Stomach (tissue), 9 donors: ENCODE data around the gene CNOT6L. TPM values are rescaled to one million over a fixed set of nuclear protein-coding genes. Genes with fewer than 3 reads are reported as not detected.

Experiments used
- DNase-seq, 2 donors: peaks; one replicate each; pipeline versions ENCODE4 v3.0.0 to v3.0.0-alpha.2; 2013 to 2019
- H3K27ac ChIP-seq, 5 donors: fragments of 200-600 bp in 4 of 5; sonication (generic) in 4 of 5; one replicate each; pipeline ENCODE4 v1.5.1; 2013 to 2019; ENCODE audit warnings: mild to moderate bottlenecking in 1 of 5, moderate library complexity in 1 of 5
- H3K27me3 ChIP-seq, 3 donors: fragments of 200-600 bp; sonication (generic); one replicate each; pipeline ENCODE4 v1.5.1; 2017 to 2019; ENCODE audit warnings: mixed run types in 1 of 3
- H3K36me3 ChIP-seq, 4 donors: fragments of 200-600 bp; sonication (generic); 1 replicate in 3 of 4; 2 replicates in 1 of 4; pipeline ENCODE4 v1.5.1; 2016 to 2019
- H3K4me1 ChIP-seq, 4 donors: fragments of 200-600 bp; sonication (generic); one replicate each; pipeline ENCODE4 v1.5.1; 2016 to 2019
- H3K4me3 ChIP-seq, 4 donors: fragments of 200-600 bp; sonication (generic) in 3 of 4; one replicate each; pipeline ENCODE4 v1.5.1; 2016 to 2019; ENCODE audit warnings: mild to moderate bottlenecking in 1 of 4
- H3K9me3 ChIP-seq, 4 donors: fragments of 200-600 bp; sonication (generic); one replicate each; pipeline ENCODE4 v1.5.1; 2016 to 2019
- CTCF ChIP-seq, 7 experiments: fragments of 450-650 bp in 4 of 7; fragments of 200-600 bp in 3 of 7; sonication (generic) in 3 of 7; IDR thresholded peaks; one replicate each; pipeline ENCODE4 v1.5.1; 2016 to 2019; ENCODE audit warnings: antibody characterized with exemption in 7 of 7, control low read depth in 2 of 7, mild to moderate bottlenecking in 1 of 7
- EP300 ChIP-seq: sonication (generic); formaldehyde crosslinking; IDR thresholded peaks from one replicate; pipeline ENCODE4 v1.6.1; 2017; ENCODE audit warnings: antibody characterized with exemption
- POLR2A ChIP-seq, 4 donors: fragments of 450-650 bp; IDR thresholded peaks; one replicate each; pipeline ENCODE4 v1.6.1; 2016; ENCODE audit warnings: antibody characterized with exemption in 4 of 4, control low read depth in 2 of 4, mild to moderate bottlenecking in 1 of 4, moderate library complexity in 1 of 4
- POLR2AphosphoS5 ChIP-seq, 3 donors: sonication (generic); formaldehyde crosslinking; IDR thresholded peaks; one replicate each; pipeline ENCODE4 v1.6.1; 2016; ENCODE audit warnings: antibody characterized with exemption in 3 of 3
- WGBS, 5 donors: extraction: QIAGEN DNeasy Blood & Tissue Kit in 3 of 5; methylation state at CpG; one replicate each; pipeline versions ENCODE4 v1.1.5 to v1.1.7; 2013 to 2018; 5-methylcytosine and 5-hydroxymethylcytosine counted together
- intact Hi-C: fragments of 100-400 bp; cut with DNase I; formaldehyde crosslinking; loops from one replicate; pipeline ENCODE4 v1.15.1; 2023; ENCODE audit warnings: low total_unique reads
- polyA plus RNA-seq, 3 donors: library from polyadenylated mRNA; stranded (reverse); fragments of 200-250 nt; gene quantifications; one replicate each; pipeline ENCODE4 v1.2.3, GENCODE V29; 2013
- total RNA-seq, 5 donors: library from RNA; depleted of rRNA; stranded (reverse); fragments of >200 nt; gene quantifications; one replicate each; pipeline versions ENCODE4 v1.1.0 to v1.2.3, GENCODE V29; 2014 to 2016
- donor health status: healthy with polysubstance abuse.
- donor health status: Bipolar disorder and iron deficiency.
- donor health status: healthy.

CNOT6L gene
- total and polyA plus RNA-seq, 8 donors = 4.6 to 74.5 (median 7.4) TPM

DNA sequence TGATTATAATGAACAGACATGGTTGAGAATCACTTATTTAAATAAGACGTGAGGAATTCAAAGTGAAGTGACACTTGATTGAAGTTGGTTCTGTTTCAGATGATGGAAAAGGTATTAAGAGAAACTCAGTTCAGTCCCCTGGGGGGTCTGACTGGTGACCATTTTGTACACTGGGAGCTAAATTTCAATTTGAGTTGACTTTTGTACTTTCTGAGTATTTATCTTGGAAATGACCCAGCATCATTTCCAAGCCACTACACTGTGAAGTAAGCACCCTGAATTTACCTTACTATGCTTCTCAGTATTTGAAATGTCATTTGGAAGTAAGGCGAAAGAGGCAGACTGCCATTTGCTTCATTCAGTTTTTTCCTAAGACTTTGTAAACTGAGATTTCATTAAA, 73.4 kb downstream of the CNOT6L start:
- 89 to 95% (median 92%) methylated on average over 2 of the region's 2 CpGs for WGBS, 5 donors
- Histone ChIP-seq H3K4me3 (no peak overlapping the region), H3K27ac (no peak overlapping the region), H3K4me1 (no peaks in the 10 kb centered on the region), H3K27me3 (no peaks in the 10 kb centered on the region), H3K36me3 (peaks cover 0 to 56% (median 38%) of the 10 kb centered on the region in 4 donors), H3K9me3 (no peaks in the 10 kb centered on the region)
- intact Hi-C loops = no loop called here
- DNase-seq = no peak
- TF ChIP-seq POLR2AphosphoS5 (IDR thresholded peaks at IDR 0.05) (no peak), CTCF (IDR thresholded peaks at IDR 0.05) (no peak), EP300 (no peak), POLR2A (IDR thresholded peaks at IDR 0.05) (no peak)

DNA sequence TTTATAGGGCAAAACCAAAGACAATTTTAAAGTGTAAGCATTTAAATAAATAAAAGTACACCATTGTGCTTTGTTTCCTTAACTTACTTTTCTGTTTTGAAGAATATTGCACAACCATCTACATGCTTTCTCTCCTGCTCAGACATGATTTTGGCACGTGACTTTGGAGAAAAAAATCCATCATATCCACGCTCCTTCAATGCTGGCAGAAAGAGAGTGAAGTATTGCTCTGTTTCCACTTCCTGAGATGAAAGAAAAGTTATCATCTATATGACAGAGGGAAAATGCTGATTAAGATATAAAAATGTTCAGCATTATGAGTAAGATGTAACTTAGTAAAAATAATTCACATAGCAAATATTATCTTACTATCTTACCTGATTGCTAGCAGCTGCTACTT, 77.1 kb downstream of the CNOT6L start:
- peaks cover 4 to 68% (median 39%) of the 10 kb centered on the region in 4 donors for H3K36me3 ChIP-seq
- H3K9me3 ChIP-seq = no peaks in the 10 kb centered on the region
- no peak overlapping the region for H3K4me3 ChIP-seq
- DNase-seq = no peak
- no peaks in the 10 kb centered on the region for H3K27me3 ChIP-seq
- intact Hi-C loops = no loop called here
- no peak overlapping the region for H3K27ac ChIP-seq
- peaks cover 0 to 6% (median 0%) of the 10 kb centered on the region in 4 donors for H3K4me1 ChIP-seq
- WGBS, 5 donors = 94 to 98% (median 96%) methylated on average over 2 of the region's 2 CpGs
- TF ChIP-seq EP300 (no peak), CTCF (IDR thresholded peaks at IDR 0.05) (no peak)

DNA sequence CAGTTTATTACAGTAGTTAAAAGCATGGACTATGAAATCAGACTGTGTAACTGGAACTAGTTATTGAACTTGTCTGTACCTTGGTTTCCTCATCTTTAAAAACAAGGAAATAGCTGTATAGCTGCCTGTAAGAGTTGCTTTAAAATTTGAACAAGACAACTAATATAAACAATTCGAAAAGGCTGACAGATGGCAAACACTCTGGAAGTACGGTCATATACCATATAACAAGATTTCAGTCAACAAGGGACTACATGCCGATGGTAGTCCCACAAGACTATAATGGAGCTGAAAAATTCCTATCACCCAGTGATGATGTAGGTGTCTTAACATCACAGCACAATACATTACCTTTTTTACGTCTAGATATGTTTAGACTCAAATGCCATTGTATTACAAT, 78.7 kb downstream of the CNOT6L start:
- 83 to 92% (median 90%) methylated on average over 4 of the region's 4 CpGs for WGBS, 5 donors
- Histone ChIP-seq H3K4me1 (peaks cover 0 to 8% (median 0%) of the 10 kb centered on the region in 4 donors), H3K9me3 (no peaks in the 10 kb centered on the region), H3K36me3 (peaks cover 4 to 59% (median 36%) of the 10 kb centered on the region in 4 donors), H3K4me3 (no peak overlapping the region), H3K27me3 (no peaks in the 10 kb centered on the region), H3K27ac (no peak overlapping the region)
- no peak for DNase-seq
- intact Hi-C loops = no loop called here
- TF ChIP-seq EP300 = no peak

- peak in 1 of 2 donors; percentile 55 for DNase-seq
- Histone ChIP-seq H3K4me1 (peaks cover 0 to 19% (median 2%) of the 10 kb centered on the region in 4 donors), H3K9me3 (no peaks in the 10 kb centered on the region), H3K36me3 (peaks cover 4 to 47% (median 36%) of the 10 kb centered on the region in 4 donors), H3K27ac (no peak overlapping the region), H3K4me3 (no peak overlapping the region), H3K27me3 (no peaks in the 10 kb centered on the region)
- intact Hi-C loops = no loop called here
- TF ChIP-seq POLR2AphosphoS5 (IDR thresholded peaks at IDR 0.05) (no peak), POLR2A (IDR thresholded peaks at IDR 0.05) (no peak), CTCF (IDR thresholded peaks at IDR 0.05) (no peak), EP300 (no peak)
- 55 to 79% (median 70%) methylated on average over 4 of the region's 4 CpGs for WGBS, 5 donors
Observed at GRCh38 chr4:77734928-77735327, 84.2 kb downstream of the CNOT6L start.

- H3K27me3 ChIP-seq = no peaks in the 10 kb centered on the region
- WGBS, 5 donors = 77 to 97% (median 87%) methylated on average over 1 of the region's 1 CpG
- no peak overlapping the region for H3K27ac ChIP-seq
- no peak for DNase-seq
- no peaks in the 10 kb centered on the region for H3K9me3 ChIP-seq
- TF ChIP-seq POLR2AphosphoS5 (IDR thresholded peaks at IDR 0.05) (no peak), EP300 (no peak), POLR2A (IDR thresholded peaks at IDR 0.05) (no peak)
- H3K36me3 ChIP-seq = peaks cover 6 to 54% (median 50%) of the 10 kb centered on the region in 4 donors
- H3K4me1 ChIP-seq = peaks cover 0 to 11% (median 2%) of the 10 kb centered on the region in 4 donors
- intact Hi-C loops = no loop called here
- H3K4me3 ChIP-seq = no peak overlapping the region
Observed at GRCh38 chr4:77731656-77732055, 87.5 kb downstream of the CNOT6L start.
